Esophagus squamous epithelium (tissue), 4 donors: ENCODE results near the gene DBR1.

Experiments
- CTCF ChIP-seq, 6 experiments: fragments of 450-650 bp in 4 of 6; fragments of 200-600 bp in 2 of 6; sonication (generic) in 2 of 6; IDR thresholded peaks; one replicate each; pipeline ENCODE4 v1.5.1; 2016 to 2019; ENCODE audit warnings: antibody characterized with exemption in 6 of 6, mild to moderate bottlenecking in 4 of 6, moderate library complexity in 4 of 6
- POLR2A ChIP-seq, 4 donors: fragments of 450-650 bp; IDR thresholded peaks; one replicate each; pipeline ENCODE4 v1.6.1; 2017; ENCODE audit warnings: antibody characterized with exemption in 4 of 4, mild to moderate bottlenecking in 4 of 4, moderate library complexity in 3 of 4

GRCh38 chr3:138135833-138136194 is 38.9 kb downstream of the DBR1 start:
- no peak for TF ChIP-seq CTCF (IDR thresholded peaks at IDR 0.05)
- TF ChIP-seq POLR2A (IDR thresholded peaks at IDR 0.05), result no peak
